ENCODE results near the gene BTBD17. TPM values are rescaled to one million over a fixed set of nuclear protein-coding genes. Genes with fewer than 3 reads are reported as not detected.

Gene BTBD17
- total RNA-seq, 1 experiment from 2014 or later: 3.4 TPM

DNA sequence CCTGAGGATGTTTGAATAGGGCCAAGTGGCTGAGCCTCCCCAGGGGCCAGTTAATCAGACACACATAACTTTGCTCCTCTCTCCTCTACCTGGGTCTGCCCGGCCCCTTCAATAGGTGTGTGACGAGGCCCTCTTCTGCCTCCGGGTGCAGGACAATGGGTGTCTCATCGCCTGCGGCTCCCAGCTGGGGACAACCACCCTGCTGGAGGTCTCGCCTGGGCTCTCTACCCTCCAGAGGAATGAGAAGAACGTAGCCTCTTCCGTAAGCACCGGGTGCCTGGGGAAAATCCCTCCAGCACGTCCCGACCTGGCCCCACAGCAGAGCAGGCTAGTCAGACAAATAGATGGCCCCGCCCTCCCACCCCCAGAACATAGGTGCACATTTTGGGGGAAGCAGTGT lies 51.8 kb downstream of the BTBD17 start:
- H3K27me3 ChIP-seq (replicated peaks; ENCODE audit: insufficient read depth, low read depth, low read length, poor library complexity): no peaks in the 10 kb centered on the region
- no TSS peak for BruUV-seq (replicated peaks)
- no peaks in the 10 kb centered on the region for H3K4me1 ChIP-seq (ENCODE audit: insufficient read depth, low read length, poor library complexity, severe bottlenecking)
- H3K9me3 ChIP-seq (ENCODE audit: low read depth, low read length, poor library complexity, severe bottlenecking): no peaks in the 10 kb centered on the region
- H3K36me3 ChIP-seq (ENCODE audit: insufficient read depth, low read length, poor library complexity, severe bottlenecking): no peaks in the 10 kb centered on the region
- H3K4me3 ChIP-seq (ENCODE audit: low read depth, low read length, poor library complexity, severe bottlenecking): no peak overlapping the region
- ChIA-PET CTCF (no interaction called here), POLR2A (ENCODE audit: low non-redundant PET) (no interaction called here)
- no peak overlapping the region for H3K27ac ChIP-seq (ENCODE audit: low read depth, low read length, poor library complexity, severe bottlenecking)
- TF ChIP-seq EZH2 (IDR thresholded peaks at IDR 0.05; ENCODE audit: borderline replicate concordance, low read depth, low read length, poor library complexity, severe bottlenecking): no peak
- TF ChIP-seq, protein P1, sequence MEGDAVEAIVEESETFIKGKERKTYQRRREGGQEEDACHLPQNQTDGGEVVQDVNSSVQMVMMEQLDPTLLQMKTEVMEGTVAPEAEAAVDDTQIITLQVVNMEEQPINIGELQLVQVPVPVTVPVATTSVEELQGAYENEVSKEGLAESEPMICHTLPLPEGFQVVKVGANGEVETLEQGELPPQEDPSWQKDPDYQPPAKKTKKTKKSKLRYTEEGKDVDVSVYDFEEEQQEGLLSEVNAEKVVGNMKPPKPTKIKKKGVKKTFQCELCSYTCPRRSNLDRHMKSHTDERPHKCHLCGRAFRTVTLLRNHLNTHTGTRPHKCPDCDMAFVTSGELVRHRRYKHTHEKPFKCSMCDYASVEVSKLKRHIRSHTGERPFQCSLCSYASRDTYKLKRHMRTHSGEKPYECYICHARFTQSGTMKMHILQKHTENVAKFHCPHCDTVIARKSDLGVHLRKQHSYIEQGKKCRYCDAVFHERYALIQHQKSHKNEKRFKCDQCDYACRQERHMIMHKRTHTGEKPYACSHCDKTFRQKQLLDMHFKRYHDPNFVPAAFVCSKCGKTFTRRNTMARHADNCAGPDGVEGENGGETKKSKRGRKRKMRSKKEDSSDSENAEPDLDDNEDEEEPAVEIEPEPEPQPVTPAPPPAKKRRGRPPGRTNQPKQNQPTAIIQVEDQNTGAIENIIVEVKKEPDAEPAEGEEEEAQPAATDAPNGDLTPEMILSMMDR (conservative IDR thresholded peaks at IDR 0.05; ENCODE audit: low read depth, low read length): no peak
- intact Hi-C loops (cut with micrococcal nuclease; ENCODE audit: unreplicated experiment): loop anchor here (10.0 kb wide), 1 partner anchor 45 kb away; no protein-coding TSS in a partner anchor
- no peak for DNase-seq (ENCODE audit: low spot score)

DNA sequence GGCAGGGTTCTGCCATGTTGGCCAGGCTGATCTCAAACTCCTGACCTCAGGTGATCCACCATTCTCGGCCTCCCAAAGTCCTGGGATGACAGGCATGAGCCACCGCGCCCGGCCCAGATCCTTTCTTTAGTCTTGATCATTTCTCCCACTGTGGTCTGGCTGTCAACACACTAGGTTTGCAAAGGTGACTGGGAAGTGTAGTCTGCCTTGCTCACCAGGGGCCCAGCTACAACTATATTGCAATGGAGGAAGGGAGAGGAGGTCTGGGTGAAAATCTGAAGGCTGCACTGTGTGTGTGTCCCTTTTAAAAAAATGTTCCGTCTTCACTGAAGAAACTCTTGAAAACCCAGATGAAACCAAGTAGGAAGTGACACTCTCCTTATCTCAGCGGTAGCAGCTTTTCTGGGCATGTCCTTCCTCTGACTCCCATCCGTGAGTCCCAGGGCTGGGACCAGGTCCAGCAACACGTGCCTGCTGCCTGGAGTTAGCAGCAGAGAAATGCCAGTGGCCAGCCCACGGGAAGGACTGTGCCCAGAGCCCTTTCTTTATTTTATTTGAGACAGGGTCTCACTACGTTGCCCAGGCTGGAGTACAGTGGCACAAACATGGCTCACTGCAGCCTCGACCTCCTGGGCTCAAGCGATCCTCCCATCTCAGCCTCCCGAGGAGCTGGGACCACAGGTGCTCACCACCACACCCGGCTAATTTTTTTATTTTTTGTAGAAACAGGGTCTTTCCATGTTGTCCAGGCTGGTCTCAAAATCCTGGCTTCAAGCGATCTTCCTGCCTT lies 53.5 kb downstream of the BTBD17 start:
- CTCF ChIA-PET: no interaction called here
- DNase-seq (ENCODE audit: low spot score): no peak

More for the DNA sequence above, 53.5 kb downstream of the BTBD17 start:
- Histone ChIP-seq H3K4me3 (ENCODE audit: low read depth, low read length, poor library complexity, severe bottlenecking) (no peak overlapping the region), H3K27ac (ENCODE audit: low read depth, low read length, poor library complexity, severe bottlenecking) (no peak overlapping the region), H3K36me3 (ENCODE audit: insufficient read depth, low read length, poor library complexity, severe bottlenecking) (no peaks in the 10 kb centered on the region), H3K9me3 (ENCODE audit: low read depth, low read length, poor library complexity, severe bottlenecking) (no peaks in the 10 kb centered on the region), H3K27me3 (replicated peaks; ENCODE audit: insufficient read depth, low read depth, low read length, poor library complexity) (no peaks in the 10 kb centered on the region), H3K4me1 (ENCODE audit: insufficient read depth, low read length, poor library complexity, severe bottlenecking) (no peaks in the 10 kb centered on the region)
- TF ChIP-seq, protein P1 (conservative IDR thresholded peaks at IDR 0.05; ENCODE audit: low read depth, low read length): no peak
- TF ChIP-seq EZH2 (IDR thresholded peaks at IDR 0.05; ENCODE audit: borderline replicate concordance, low read depth, low read length, poor library complexity, severe bottlenecking): no peak
- intact Hi-C loops (cut with micrococcal nuclease; ENCODE audit: unreplicated experiment): loop anchor here (10.0 kb wide), 1 partner anchor 47 kb away; no protein-coding TSS in a partner anchor
- BruUV-seq (replicated peaks): no TSS peak
- POLR2A ChIA-PET (ENCODE audit: low non-redundant PET): no interaction called here

Other genes starting within 250 kb of the BTBD17 start
- gene RPL38, start 158.2 kb downstream of the BTBD17 start, total RNA-seq (2021): 936 and 996 TPM in 2 replicates
- 13.7 and 15.4 TPM in 2 replicates for gene TTYH2, start 148.3 kb downstream of the BTBD17 start, total RNA-seq (2021)
- not detected in 2 replicates for gene DNAI2, start 87.6 kb downstream of the BTBD17 start, total RNA-seq (2021)
- gene KIF19, start 35.6 kb downstream of the BTBD17 start, total RNA-seq (2021): not detected in 2 replicates
- 0.24 and 0.68 TPM in 2 replicates for gene GPR142, start 5.6 kb upstream of the BTBD17 start, total RNA-seq (2021)
- gene GPRC5C, start 70.2 kb upstream of the BTBD17 start, total RNA-seq (2021): 0.57 TPM in 1 of 2 replicates, not detected in the other
- gene CD300A, start 104.8 kb upstream of the BTBD17 start, total RNA-seq (2021): not detected in 2 replicates
- gene CD300LB, start 169.6 kb upstream of the BTBD17 start, total RNA-seq (2021): not detected in 2 replicates
- gene CD300C, start 184.2 kb upstream of the BTBD17 start, total RNA-seq (2021): not detected in 2 replicates
- gene CD300H, start 205.6 kb upstream of the BTBD17 start, total RNA-seq (2021): not detected in 2 replicates
- gene CD300LD, start 230.4 kb upstream of the BTBD17 start, total RNA-seq (2021): not detected in 2 replicates